ENCODE results near the gene KRCC1.
"Not testable (repeated sequence)": the region's sequence is repeated elsewhere in the genome, so short reads cannot be mapped to it uniquely, and the experiment has no call there.

The KRCC1 gene

DNA sequence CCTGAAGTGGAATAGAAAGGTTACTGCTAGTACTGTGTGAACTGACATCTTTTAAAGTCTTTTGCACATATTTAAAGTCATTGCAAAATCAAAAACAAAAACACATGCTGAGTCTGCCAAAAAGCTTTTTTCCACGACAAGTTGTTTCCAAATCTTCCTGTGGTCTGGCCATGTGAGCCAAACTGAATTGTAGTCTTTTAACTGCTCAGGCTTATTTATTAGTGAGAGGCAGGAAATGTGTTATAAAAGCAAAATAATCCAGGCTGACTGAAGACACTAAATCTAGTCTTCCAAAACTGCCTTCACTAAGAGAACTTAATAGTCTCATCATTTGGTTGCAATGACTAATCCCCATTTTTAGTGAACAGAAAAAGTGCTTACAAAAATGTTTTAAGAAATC lies 2.3 kb downstream of the KRCC1 start:
- H3K27me3 ChIP-seq (ENCODE audit: control insufficient read depth, insufficient read depth, low read length) = no peaks in the 10 kb centered on the region
- H3K79me2 ChIP-seq = peaks cover 4% of the 10 kb centered on the region
- peaks cover 3% of the 10 kb centered on the region for H3K4me1 ChIP-seq
- no peak overlapping the region for H3K27ac ChIP-seq
- H2AFZ ChIP-seq = no peak overlapping the region
- no peak overlapping the region for H3K4me2 ChIP-seq (ENCODE audit: low read length)
- H3K9me3 ChIP-seq (ENCODE audit: control insufficient read depth, low read length) = no peaks in the 10 kb centered on the region
- no peaks in the 10 kb centered on the region for H3K36me3 ChIP-seq (ENCODE audit: control insufficient read depth, insufficient read depth, low read length)
- no peak overlapping the region for H3K9ac ChIP-seq
- H3K4me3 ChIP-seq (ENCODE audit: low read depth, low read length) = no peak overlapping the region
- TF ChIP-seq, protein P1, sequence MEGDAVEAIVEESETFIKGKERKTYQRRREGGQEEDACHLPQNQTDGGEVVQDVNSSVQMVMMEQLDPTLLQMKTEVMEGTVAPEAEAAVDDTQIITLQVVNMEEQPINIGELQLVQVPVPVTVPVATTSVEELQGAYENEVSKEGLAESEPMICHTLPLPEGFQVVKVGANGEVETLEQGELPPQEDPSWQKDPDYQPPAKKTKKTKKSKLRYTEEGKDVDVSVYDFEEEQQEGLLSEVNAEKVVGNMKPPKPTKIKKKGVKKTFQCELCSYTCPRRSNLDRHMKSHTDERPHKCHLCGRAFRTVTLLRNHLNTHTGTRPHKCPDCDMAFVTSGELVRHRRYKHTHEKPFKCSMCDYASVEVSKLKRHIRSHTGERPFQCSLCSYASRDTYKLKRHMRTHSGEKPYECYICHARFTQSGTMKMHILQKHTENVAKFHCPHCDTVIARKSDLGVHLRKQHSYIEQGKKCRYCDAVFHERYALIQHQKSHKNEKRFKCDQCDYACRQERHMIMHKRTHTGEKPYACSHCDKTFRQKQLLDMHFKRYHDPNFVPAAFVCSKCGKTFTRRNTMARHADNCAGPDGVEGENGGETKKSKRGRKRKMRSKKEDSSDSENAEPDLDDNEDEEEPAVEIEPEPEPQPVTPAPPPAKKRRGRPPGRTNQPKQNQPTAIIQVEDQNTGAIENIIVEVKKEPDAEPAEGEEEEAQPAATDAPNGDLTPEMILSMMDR (IDR thresholded peaks at IDR 0.05) = no peak

DNA sequence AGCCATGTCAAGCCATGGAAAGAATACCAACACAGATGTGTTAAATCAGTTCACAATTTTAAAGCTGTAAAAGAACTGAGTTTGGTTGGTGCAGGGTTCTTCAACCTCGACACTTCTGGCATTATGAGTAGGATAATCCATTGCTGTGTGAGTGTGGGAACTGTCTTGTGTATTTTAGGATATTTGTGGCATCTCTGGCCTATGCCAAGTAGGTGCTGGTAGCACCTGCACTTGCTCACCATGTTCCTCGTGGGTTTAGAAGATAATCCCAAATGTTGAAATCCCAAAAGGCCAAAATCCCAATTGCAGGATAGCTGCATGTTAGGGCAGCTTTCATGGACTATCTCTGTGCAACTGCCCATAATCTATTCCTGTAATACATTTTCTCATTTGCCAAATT lies 3.8 kb downstream of the KRCC1 start:
- Histone ChIP-seq H3K4me2 (ENCODE audit: low read length) (no peak overlapping the region), H3K27me3 (ENCODE audit: control insufficient read depth, insufficient read depth, low read length) (no peaks in the 10 kb centered on the region), H3K9me3 (ENCODE audit: control insufficient read depth, low read length) (no peaks in the 10 kb centered on the region), H3K4me1 (peaks cover 3% of the 10 kb centered on the region), H2AFZ (no peak overlapping the region), H3K9ac (no peak overlapping the region), H3K79me2 (peaks cover 4% of the 10 kb centered on the region), H3K27ac (no peak overlapping the region), H3K4me3 (ENCODE audit: low read depth, low read length) (no peak overlapping the region), H3K36me3 (ENCODE audit: control insufficient read depth, insufficient read depth, low read length) (no peaks in the 10 kb centered on the region)
- TF ChIP-seq, protein P1 (IDR thresholded peaks at IDR 0.05) = no peak

DNA sequence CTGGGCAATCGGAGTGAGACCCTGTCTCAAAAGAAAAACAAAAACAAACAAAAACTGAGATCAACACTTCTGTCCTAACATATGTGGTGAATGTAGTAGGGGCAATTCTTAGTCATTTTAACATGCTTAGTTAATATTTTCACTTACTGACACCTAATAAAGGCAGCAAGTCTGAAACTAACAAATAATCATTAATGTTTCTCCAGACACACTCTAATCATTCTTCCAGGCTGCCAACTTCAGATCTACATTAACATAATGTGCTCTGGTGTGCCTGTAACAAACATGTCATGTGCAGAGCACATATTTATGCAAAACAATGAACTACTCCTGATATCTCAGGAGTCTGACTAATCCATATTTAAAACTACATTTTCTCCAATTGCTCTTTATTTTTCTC lies 6.0 kb downstream of the KRCC1 start:
- Histone ChIP-seq H3K9me3 (ENCODE audit: control insufficient read depth, low read length) (no peaks in the 10 kb centered on the region), H3K4me3 (ENCODE audit: low read depth, low read length) (no peak overlapping the region), H3K36me3 (ENCODE audit: control insufficient read depth, insufficient read depth, low read length) (no peaks in the 10 kb centered on the region), H3K9ac (no peak overlapping the region), H3K4me1 (peaks cover 3% of the 10 kb centered on the region), H2AFZ (no peak overlapping the region), H3K27ac (no peak overlapping the region), H3K79me2 (peaks cover 4% of the 10 kb centered on the region), H3K27me3 (ENCODE audit: control insufficient read depth, insufficient read depth, low read length) (no peaks in the 10 kb centered on the region), H3K4me2 (ENCODE audit: low read length) (no peak overlapping the region)
- TF ChIP-seq, protein P1 (IDR thresholded peaks at IDR 0.05) = no peak

DNA sequence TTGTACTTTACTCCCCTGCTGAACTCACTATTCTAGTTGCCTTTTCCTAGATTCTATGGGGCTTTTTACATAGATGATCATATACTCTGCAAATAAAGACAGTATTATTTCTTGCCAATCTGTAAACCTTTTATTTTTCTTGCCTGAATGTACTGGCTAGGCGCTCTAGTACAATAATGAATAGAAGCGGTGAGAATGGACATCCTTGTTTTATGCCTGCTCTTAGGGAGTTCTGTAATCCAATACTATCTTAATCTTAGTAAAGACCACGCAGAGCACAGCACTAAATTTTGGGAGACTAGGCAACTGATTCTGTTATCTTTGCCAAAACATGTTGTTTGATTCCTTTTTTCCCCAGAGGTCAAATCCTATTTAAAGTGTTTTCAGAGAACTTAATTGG lies 7.0 kb downstream of the KRCC1 start:
- Histone ChIP-seq H3K27me3 (ENCODE audit: control insufficient read depth, insufficient read depth, low read length) (no peaks in the 10 kb centered on the region), H3K9ac (no peak overlapping the region), H3K36me3 (ENCODE audit: control insufficient read depth, insufficient read depth, low read length) (no peaks in the 10 kb centered on the region), H3K27ac (no peak overlapping the region), H3K9me3 (ENCODE audit: control insufficient read depth, low read length) (no peaks in the 10 kb centered on the region), H3K4me1 (no peaks in the 10 kb centered on the region), H2AFZ (no peak overlapping the region), H3K4me3 (ENCODE audit: low read depth, low read length) (no peak overlapping the region), H3K79me2 (peaks cover 7% of the 10 kb centered on the region), H3K4me2 (ENCODE audit: low read length) (no peak overlapping the region)
- TF ChIP-seq, protein P1 (IDR thresholded peaks at IDR 0.05) = no peak

DNA sequence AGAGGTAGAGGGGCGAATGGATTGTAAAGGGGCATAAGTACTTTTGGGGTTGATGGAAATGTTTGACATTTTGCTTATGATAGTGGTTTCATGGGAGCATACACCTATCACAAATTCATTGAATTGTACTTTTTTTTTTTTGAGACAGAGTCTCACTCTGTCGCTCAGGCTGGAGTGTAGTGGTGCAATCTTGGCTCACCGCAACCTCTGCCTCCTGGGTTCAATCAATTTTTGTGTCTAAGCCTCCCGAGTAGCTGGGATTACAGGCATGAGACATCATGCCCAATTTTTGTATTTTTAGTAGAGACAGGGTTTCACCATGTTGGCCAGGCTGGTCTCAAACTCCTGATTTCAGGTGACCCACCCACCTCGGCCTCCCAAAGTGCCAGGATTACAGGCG lies 10.0 kb downstream of the KRCC1 start:
- not testable (repeated sequence) for H3K4me1 ChIP-seq; H2AFZ ChIP-seq; H3K9me3 ChIP-seq (ENCODE audit: control insufficient read depth, low read length)

More for the DNA sequence above, 10.0 kb downstream of the KRCC1 start:
- not testable (repeated sequence) for H3K4me2 ChIP-seq (ENCODE audit: low read length); H3K36me3 ChIP-seq (ENCODE audit: control insufficient read depth, insufficient read depth, low read length); H3K27ac ChIP-seq; H3K27me3 ChIP-seq (ENCODE audit: control insufficient read depth, insufficient read depth, low read length); H3K9ac ChIP-seq; H3K4me3 ChIP-seq (ENCODE audit: low read depth, low read length); H3K79me2 ChIP-seq
